Measurements from ENCODE around the gene PINK1. TPM values are rescaled to one million over a fixed set of nuclear protein-coding genes. Genes with fewer than 3 reads are reported as not detected.

Gene PINK1
- total RNA-seq, 2 donors from 2014 or later: 9.6 to 9.8 TPM

DNA sequence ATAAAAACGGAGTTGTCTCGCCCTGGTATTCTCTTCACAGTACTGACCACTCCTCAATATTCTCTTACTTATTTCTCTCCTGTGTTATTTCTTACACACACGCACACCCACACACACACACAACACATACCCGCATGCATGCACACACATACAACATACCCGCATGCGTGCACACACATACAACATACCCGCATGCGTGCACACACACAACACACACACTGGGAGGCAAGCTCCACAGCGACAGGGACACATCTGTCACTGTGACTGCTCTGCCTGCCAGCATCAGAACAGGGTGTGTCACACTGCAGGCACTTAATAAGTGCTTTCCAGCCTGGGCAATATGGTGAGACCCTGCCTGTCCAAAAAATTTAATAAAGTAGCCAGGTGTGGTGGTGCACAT is 48.7 kb downstream of the PINK1 start:
- Mint-ChIP-seq H3K27ac (no peak overlapping the region), H3K36me3 (ENCODE audit: low read depth) (no peaks in the 10 kb centered on the region), H3K27me3 (peaks cover 54% of the 10 kb centered on the region), H3K4me3 (no peak overlapping the region), H3K4me1 (peaks cover 14% of the 10 kb centered on the region)
- no peaks in the 10 kb centered on the region for H3K9me3 ChIP-seq (ENCODE audit: control insufficient read depth, low read length, poor library complexity, severe bottlenecking)
- DNase-seq (no peak), ATAC-seq (no peak)

DNA sequence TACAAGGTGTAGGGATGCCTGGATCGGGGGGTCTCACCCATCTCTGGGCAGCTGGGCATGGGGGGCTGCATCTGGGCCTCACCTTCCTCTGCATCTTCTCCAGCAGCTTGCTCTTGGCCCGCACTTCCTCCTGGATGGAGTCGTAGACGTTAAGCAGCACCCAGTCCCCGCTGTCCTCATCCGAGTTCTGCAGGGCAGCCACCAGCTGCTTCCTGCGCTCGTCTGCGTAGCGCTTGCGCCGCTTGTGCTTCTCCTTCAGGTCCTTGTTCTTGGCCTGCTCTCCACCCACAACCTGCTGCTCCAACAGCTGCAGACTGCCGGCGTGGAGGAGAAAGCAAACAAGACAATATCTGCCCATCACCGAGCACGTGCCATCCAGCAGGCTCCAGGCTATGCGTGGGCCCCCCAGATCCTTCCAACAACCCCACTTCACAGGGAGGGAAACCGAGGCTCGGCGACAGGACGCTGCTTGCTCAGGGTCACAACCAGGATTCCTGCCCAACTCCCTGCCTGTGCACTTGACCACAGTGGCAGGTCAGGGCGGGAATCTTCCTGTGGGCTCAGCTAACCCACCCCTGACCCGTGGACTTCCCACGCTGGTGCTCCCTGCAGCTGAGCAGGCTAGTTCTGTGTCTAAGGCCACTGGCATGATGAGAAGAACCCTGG is 49.4 kb downstream of the PINK1 start:
- Mint-ChIP-seq H3K27ac (no peak overlapping the region), H3K4me3 (no peak overlapping the region), H3K27me3 (peaks cover 48% of the 10 kb centered on the region), H3K4me1 (peaks cover 14% of the 10 kb centered on the region), H3K36me3 (ENCODE audit: low read depth) (no peaks in the 10 kb centered on the region)
- no peak for ATAC-seq
- H3K9me3 ChIP-seq (ENCODE audit: control insufficient read depth, low read length, poor library complexity, severe bottlenecking): no peaks in the 10 kb centered on the region
- no peak for DNase-seq

DNA sequence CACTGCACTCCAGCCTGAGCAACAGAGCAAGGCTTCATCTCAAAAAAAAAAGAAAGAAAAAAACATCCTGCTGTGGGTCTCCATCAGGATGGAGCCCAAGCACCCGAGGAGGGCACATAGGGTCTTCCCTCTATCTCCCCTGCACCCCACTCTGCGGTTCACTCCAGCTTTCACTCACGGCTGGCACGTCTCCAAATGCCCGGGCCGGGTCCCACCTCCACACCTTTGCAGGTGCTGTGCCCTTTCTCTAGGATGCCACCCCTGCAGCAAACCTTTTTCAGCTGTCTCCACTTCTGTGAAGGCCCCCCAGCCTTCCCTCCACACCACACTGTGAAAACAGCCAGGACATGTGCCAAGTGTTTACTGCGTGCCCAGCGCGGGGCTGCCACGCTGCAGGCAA is 50.4 kb downstream of the PINK1 start:
- DNase-seq (no peak), ATAC-seq (no peak)
- Mint-ChIP-seq H3K4me1 (peaks cover 11% of the 10 kb centered on the region), H3K27me3 (peaks cover 45% of the 10 kb centered on the region), H3K4me3 (no peak overlapping the region), H3K36me3 (ENCODE audit: low read depth) (no peaks in the 10 kb centered on the region), H3K27ac (no peak overlapping the region)
- no peaks in the 10 kb centered on the region for H3K9me3 ChIP-seq (ENCODE audit: control insufficient read depth, low read length, poor library complexity, severe bottlenecking)

DNA sequence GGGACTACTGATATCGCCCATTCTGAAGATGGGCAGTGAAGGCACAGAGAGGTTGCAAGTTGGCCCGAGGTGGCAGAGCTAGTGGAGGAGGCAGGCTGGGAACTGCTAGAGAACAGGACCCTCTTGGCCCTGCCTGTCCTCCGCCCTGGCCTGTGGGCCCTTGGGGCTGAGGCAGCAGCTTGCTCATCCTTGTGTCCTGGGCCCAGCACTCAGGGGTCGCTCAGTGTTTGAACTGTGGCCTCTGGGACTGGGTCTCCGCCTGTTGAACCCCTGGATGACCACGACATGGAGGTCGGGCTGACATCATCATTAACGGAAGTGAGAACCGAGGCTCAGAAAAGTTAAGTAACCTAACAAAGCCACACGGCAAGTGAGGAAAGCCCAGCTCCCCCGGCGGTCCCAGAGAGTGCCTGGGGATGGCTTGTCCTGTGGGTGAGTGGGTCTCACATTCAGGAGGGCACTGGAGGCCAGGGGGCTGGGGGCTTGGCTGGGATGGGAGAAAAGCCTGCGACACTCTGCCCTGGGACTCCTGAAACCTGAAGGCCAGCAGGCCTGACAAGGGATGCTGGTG is 50.9 kb downstream of the PINK1 start:
- no peak for ATAC-seq
- Mint-ChIP-seq H3K27ac (no peak overlapping the region), H3K36me3 (ENCODE audit: low read depth) (no peaks in the 10 kb centered on the region), H3K4me3 (no peak overlapping the region), H3K27me3 (peaks cover 44% of the 10 kb centered on the region), H3K4me1 (peaks cover 8% of the 10 kb centered on the region)
- H3K9me3 ChIP-seq (ENCODE audit: control insufficient read depth, low read length, poor library complexity, severe bottlenecking): no peaks in the 10 kb centered on the region
- no peak for DNase-seq

DNA sequence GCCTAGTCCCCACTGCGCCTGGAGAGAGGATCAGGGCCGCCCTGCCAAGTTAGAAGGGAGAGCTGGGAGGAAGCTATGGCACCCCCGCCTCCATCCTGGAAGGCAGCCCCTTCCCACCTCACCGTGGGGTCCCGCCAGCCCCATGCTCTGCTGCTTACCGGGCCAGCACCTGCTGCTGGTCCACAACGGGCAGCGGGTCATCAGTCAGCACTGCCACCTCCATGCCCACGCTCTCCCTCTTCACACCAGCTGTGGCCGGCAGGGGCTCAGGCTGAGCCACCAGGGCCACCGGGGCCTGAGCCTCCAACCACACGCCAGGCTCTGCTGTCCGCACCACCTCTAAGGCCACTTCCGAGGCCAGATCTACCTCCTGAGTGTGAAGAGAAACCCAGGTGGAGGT is 51.4 kb downstream of the PINK1 start:
- H3K36me3 Mint-ChIP-seq (ENCODE audit: low read depth): no peaks in the 10 kb centered on the region
- no peaks in the 10 kb centered on the region for H3K9me3 ChIP-seq (ENCODE audit: control insufficient read depth, low read length, poor library complexity, severe bottlenecking)
- peaks cover 8% of the 10 kb centered on the region for H3K4me1 Mint-ChIP-seq
- H3K4me3 Mint-ChIP-seq: no peak overlapping the region
- H3K27me3 Mint-ChIP-seq: peaks cover 44% of the 10 kb centered on the region
- H3K27ac Mint-ChIP-seq: no peak overlapping the region
- ATAC-seq (no peak), DNase-seq (no peak)

- H3K9me3 ChIP-seq (ENCODE audit: control insufficient read depth, low read length, poor library complexity, severe bottlenecking): no peaks in the 10 kb centered on the region
- Mint-ChIP-seq H3K27ac (no peak overlapping the region), H3K27me3 (peaks cover 40% of the 10 kb centered on the region), H3K4me3 (peak overlapping the region; percentile 41), H3K36me3 (ENCODE audit: low read depth) (no peaks in the 10 kb centered on the region), H3K4me1 (peaks cover 8% of the 10 kb centered on the region)
- DNase-seq (no peak), ATAC-seq (no peak)
Measured at GRCh38 chr1:20685099-20685662, 51.9 kb downstream of the PINK1 start.

DNA sequence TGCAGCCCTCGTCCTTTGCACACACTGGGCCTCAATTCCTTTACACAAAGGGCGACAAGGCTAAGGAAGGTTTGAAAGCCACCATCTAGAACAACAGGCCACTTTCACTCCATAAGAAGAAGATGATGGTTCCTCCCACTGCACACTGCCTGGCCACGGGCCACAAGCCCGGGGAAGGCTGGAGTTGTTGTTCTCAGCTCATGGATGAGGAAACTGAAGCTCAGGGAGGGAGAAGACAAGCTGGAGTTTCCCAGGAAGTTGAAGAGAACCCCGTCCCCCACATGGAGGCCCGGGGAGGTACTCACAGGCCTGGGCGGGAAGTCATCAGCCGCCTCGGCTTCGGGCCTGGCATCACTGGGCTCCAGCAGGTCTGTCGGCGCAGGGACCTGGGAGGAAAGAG is 52.5 kb downstream of the PINK1 start:
- Mint-ChIP-seq H3K27ac (no peak overlapping the region), H3K4me3 (peak overlapping the region; percentile 41), H3K36me3 (ENCODE audit: low read depth) (no peaks in the 10 kb centered on the region), H3K27me3 (peaks cover 36% of the 10 kb centered on the region), H3K4me1 (peaks cover 8% of the 10 kb centered on the region)
- no peak for DNase-seq
- no peaks in the 10 kb centered on the region for H3K9me3 ChIP-seq (ENCODE audit: control insufficient read depth, low read length, poor library complexity, severe bottlenecking)
- no peak for ATAC-seq

DNA sequence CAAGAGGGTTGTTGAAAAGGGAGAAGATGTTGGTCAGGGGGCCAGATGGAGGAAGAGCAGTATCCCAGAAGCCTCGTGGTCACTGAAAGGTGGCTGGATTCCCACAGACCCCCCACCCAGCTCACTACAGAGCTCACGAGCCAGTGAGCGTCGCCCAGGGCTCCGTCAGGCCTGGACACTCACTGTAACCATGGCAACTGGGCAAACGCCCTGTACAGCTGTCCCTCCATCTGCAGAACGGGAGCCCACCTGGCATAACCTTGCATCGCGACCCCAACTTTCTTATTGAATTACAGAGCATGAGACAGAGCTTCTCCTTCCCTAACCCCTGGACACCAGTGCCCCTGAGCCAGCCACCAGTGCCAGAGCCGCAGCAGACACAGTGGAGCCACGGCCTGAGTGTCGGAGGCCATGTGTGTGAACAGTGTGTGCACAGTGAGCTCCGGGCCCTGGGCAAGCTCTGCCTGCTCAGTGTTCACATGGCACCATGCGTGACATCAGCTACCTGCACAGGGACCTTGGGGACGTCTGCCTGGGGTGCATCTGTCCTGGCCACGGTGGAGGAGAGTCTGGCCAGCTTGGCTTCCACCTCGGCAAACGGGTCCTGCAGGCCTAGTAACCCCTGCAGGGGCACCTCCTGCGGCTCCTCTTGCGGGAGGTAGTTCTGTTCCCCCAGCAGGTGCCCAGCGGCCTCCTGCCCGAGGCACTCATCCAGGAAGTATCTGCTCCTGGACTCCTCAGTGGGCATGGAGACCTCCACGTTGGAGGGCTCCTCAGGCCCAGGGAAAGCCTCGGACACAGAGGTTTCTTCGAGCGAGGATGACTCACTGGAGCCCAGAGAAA is 53.8 kb downstream of the PINK1 start:
- no peak overlapping the region for H3K27ac Mint-ChIP-seq
- peaks cover 30% of the 10 kb centered on the region for H3K27me3 Mint-ChIP-seq
- no peaks in the 10 kb centered on the region for H3K36me3 Mint-ChIP-seq (ENCODE audit: low read depth)
- ATAC-seq (no peak), DNase-seq (no peak)
- peaks cover 8% of the 10 kb centered on the region for H3K4me1 Mint-ChIP-seq
- no peak overlapping the region for H3K4me3 Mint-ChIP-seq
- no peaks in the 10 kb centered on the region for H3K9me3 ChIP-seq (ENCODE audit: control insufficient read depth, low read length, poor library complexity, severe bottlenecking)

- Mint-ChIP-seq H3K36me3 (ENCODE audit: low read depth) (no peaks in the 10 kb centered on the region), H3K27ac (no peak overlapping the region), H3K4me1 (peaks cover 6% of the 10 kb centered on the region), H3K27me3 (peaks cover 15% of the 10 kb centered on the region), H3K4me3 (no peak overlapping the region)
- no peak for DNase-seq
- H3K9me3 ChIP-seq (ENCODE audit: control insufficient read depth, low read length, poor library complexity, severe bottlenecking): no peaks in the 10 kb centered on the region
- no peak for ATAC-seq
Measured at GRCh38 chr1:20689645-20690056, 56.4 kb downstream of the PINK1 start.

DNA sequence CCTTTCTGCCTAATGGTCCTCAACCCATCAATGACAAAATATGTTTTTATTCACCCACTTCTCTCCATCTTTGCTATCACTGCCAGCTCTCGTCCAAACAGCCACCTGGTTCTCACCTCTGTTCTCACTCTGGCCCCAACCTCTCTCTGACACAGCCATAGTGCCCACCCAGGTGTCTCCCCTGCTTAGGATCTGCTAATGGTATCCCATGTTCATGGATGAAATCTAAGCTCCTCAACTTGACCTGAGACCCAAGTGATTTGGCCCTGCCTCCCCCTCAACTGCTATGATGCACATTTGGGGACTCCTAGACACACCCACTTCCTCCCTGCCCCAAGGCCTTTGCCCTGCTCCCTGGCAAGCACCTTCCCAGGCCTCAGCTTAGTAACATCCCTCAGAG is 58.6 kb downstream of the PINK1 start:
- no peak for ATAC-seq
- Mint-ChIP-seq H3K27ac (peak overlapping the region; percentile 83), H3K36me3 (ENCODE audit: low read depth) (no peaks in the 10 kb centered on the region), H3K4me1 (peaks cover 7% of the 10 kb centered on the region), H3K4me3 (peak overlapping the region; percentile 31), H3K27me3 (no peaks in the 10 kb centered on the region)
- DNase-seq: no peak
- H3K9me3 ChIP-seq (ENCODE audit: control insufficient read depth, low read length, poor library complexity, severe bottlenecking): no peaks in the 10 kb centered on the region

GRCh38 chr1:20693623-20694022 is 60.4 kb downstream of the PINK1 start:
- H3K4me1 Mint-ChIP-seq: peaks cover 8% of the 10 kb centered on the region
- no peak overlapping the region for H3K4me3 Mint-ChIP-seq
- no peak for ATAC-seq
- no peak for DNase-seq
- no peak overlapping the region for H3K27ac Mint-ChIP-seq
- no peaks in the 10 kb centered on the region for H3K9me3 ChIP-seq (ENCODE audit: control insufficient read depth, low read length, poor library complexity, severe bottlenecking)
- H3K27me3 Mint-ChIP-seq: no peaks in the 10 kb centered on the region
- no peaks in the 10 kb centered on the region for H3K36me3 Mint-ChIP-seq (ENCODE audit: low read depth)

DNA sequence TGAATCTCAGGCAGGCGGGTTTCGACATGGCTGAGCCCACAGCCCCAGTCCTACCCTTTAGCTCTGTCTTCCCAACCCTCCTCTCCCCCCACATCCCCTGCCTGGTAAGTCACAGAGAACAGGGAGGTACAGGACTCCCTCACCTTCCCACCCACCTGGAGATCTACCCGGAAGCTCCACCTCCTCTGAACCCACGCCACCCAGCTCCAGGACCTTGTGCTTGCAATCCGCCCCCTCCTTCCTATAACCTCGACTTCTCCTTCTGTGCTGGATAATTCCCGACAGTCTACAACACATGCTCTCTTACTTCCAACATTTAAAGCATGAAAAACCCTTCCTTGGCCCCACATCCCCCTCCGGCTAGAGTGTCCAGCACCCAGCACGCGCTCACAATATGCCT is 62.3 kb downstream of the PINK1 start:
- H3K9me3 ChIP-seq (ENCODE audit: control insufficient read depth, low read length, poor library complexity, severe bottlenecking): no peaks in the 10 kb centered on the region
- Mint-ChIP-seq H3K27me3 (no peaks in the 10 kb centered on the region), H3K4me3 (peak overlapping the region; percentile 93), H3K36me3 (ENCODE audit: low read depth) (no peaks in the 10 kb centered on the region), H3K27ac (no peak overlapping the region), H3K4me1 (peaks cover 8% of the 10 kb centered on the region)
- DNase-seq (no peak), ATAC-seq (no peak)
